GM21360 (cell line): ENCODE results near the gene ROPN1.
"Not testable (repeated sequence)": the region's sequence is repeated elsewhere in the genome, so short reads cannot be mapped to it uniquely, and the experiment has no call there.

Source experiments
- ATAC-seq: cut with Tn5 transposase; IDR thresholded peaks from one replicate; pipeline ENCODE4 v1.9.1; 2021; ENCODE audit warnings: mild to moderate bottlenecking, moderate library complexity; ENCODE audit not compliant: unreplicated experiment

Gene ROPN1

DNA sequence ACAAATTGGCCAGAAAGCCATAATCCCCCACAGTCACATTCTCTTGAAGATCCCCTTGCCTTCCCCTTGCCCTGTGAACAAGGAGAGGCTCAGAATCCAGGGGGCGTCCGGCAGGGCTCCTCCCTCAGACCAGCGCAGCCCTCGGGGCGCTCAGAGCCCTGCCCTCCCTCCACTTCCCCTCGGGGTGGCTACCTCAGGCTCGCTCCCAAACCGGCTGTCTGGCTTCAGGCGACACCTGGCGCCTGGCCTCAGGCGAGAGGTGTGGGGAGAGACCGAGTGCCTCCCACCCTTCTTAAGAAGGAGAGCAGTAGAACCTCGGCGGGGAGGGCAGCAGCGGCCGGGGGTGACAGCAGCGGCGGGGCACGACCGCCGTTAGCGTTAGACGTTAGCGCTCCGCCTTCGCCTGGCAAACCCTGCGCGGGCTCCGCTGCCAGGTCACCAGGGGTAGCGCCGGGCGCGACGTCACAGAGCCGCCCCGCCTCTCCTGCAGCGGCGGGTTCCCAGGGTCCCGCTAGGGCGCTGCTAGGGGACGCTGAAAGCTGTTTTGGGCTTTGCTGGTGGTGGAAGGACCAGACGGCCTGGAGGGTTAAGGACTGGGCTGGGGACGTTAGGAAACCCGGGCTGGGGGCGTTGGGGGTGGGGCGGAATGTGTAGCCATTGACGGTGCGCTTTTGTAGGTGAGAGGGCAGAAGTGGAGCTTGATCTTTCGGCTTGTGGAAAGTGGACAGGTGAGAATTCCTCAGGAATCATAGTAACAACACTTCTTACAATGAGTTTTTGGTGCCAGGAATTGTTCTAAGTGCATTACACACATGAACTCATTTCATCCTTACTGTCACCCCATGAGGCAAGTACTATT lies at the start of gene ROPN1:
Gene ROPN1 (minus strand): TSS at position 395 of the 859 bp plus-strand sequence. CDS start 11,643 bp downstream, outside the sequence.
- not testable (repeated sequence) for ATAC-seq

DNA sequence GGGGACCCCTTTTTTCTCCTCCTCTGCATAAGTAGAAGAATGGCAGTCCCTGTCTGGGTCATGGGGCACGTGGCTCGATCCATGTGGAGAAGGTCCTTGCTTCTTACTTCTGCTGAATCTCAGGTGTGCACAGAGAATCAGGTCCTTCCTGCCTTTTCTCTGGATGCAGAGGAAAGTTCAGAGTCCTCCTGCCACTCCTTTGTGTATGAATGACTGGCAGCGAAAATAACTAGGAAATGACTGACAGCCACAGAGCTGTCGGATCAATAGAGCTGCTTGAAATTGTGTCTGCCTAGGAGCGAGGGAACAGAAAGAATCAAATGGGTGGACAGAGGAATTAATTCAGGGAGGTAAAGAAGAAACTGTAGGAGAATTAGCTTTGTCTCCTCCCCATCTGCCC lies 49.6 kb upstream of the ROPN1 start:
- no peak for ATAC-seq

DNA sequence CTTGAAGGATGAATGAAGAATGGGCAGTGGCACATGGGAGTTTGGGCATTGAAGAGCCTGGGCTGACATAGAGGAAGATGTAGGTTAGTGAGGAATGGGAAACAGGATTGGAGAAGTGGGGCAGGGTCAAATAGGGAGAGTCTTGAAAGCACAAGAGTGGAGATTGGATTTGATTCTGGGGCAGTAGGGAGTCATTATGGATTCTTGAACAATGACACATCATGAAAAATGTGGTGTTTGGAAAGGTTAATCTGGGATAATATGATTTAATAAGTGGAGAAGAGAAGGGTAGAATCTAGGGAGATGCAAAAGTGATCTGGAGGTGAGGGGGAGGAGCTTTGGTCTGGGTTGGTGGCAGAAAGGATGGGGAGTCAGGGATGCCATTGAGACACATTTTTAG lies 45.4 kb upstream of the ROPN1 start:
- ATAC-seq = no peak

DNA sequence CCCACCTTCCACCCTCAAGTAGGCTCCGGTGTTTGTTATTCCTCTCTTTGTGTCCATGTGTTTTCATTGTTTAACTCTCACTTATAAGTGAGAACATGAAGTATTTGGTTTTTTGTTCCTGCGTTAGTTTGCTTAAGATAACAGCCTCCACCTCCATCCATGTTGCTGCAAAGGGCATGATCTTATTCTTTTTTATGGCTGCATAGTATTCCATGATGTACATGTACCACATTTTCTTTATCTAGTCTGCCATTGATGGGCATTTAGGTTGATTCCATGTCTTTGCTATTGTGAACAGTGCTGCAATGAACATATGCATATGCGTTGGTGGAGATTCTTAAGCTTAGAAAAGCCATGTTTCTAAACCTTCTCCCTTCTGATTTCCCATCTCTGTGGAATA lies 44.3 kb upstream of the ROPN1 start:
- ATAC-seq = not testable (repeated sequence)

DNA sequence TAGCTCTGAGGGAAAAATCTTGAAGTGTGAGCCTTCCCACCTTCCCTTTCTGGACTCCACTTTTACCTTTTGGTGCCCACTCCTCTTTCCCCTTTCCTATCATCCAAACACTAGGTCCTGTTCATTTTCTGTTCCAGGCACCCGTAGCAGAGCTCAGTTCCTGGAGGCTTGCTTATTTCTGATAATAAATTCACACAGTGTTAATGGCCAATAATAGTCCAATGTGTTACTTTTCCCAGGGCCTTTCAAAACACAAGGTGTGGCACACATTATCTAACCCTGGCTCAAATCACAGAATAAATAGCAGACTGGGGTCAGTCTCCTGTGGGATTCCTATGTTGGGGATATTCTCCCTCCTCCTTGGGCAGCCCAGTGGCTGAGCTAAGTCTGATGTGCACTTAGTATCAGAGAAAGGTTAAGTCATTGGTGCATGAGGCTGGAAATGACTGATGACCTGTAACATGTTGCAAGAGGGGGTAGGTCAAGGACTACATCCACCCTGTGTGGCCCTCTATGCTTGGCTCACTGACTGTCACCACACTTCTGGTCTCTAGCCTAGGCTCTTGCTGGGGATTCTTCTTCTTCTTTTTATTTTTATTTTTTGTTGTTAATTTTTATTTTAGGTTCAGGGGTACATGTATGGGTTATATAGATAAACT lies 43.7 kb upstream of the ROPN1 start:
- ATAC-seq = no peak

DNA sequence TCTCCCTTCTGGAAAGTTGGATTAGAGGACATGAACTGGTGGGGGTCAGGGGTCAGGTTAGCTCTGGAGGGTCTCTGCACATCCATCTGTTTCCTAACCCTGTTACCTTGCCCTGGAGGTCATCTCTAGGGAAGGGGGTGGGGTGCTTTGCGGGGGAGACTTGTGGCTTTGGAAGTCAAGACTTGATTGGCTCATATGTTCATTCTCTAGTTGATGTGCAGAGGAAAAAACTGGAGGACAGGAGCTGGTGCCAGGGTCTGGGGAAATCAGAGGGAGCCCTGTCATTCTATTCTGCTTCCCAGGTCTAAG lies 42.9 kb upstream of the ROPN1 start:
- ATAC-seq = no peak

DNA sequence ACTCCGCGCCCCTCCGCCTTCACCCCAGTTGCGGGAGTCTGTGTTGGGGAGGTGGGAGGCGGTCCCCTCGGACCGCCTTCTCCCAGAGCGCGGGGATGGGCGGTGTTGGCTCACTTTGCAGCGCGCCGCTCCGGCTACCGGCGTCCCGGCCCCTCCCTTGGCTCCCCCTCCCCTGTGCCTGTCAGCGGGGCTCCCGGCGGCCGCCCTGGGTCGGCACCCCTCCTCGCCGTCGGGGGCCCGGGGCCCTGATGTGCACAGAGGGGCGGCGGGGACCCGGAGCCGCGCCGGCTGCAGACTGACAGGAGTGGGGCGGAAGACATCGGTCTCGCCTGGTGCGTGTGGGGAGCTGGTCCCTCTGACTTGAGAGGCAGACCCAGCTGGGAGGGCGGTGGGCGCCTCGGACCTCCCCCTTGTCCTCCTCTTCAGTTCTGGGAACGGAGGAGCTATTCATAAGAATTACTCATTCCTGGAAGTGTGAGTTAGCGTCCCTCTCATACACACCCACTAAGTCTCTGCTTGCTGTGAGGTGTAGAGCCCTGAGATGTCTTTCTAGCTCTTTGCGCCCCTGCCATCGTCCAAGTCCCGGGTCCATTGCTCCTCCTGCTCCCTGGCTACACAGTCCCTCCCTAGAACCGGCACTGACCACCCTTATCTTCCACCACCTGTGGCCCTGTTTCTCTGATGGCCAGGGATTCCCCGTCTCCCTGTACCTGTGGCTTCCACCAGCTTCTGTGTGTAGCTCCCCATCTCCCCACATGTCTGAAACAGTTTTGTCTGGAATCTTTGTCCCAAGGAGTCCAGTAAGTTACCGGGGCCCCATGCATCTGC lies 42.3 kb upstream of the ROPN1 start:
- no peak for ATAC-seq

DNA sequence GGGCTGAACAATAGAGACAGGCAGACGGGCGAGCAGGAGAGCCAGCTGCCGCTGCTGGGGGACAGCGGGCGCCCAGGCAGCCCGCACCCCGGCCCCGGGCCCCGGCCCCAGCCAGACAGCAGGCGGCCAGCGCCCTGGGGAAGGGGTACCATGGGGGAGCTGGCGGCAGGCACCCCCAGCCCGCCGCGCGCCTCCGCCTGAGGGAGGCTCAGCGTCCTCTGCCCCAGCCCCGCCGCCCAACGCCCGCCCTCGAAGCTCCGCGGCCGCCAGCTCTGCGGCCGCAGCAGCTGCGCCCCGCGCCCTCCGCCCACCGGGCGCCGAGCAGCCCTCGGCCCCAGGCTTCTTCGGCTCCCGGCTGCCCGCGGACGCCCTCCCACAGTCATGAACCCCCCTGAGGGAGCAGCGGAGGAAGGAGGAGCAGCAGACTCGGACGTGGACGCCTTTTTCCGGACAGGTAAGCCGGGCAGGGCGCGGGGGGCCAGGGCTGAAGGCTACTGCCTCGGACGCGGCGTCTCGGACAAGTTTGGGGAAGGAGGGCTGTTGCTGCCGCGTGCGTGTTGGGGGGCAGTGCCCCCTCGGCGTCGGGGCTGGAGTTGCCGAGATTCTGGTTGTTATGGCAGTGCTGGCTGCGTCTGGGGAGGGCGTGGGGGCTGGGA lies 41.6 kb upstream of the ROPN1 start, which contains the start of gene KALRN:
Gene KALRN (plus strand): TSS at position 10 of the 656 bp plus-strand sequence.
- peak; percentile 34 for ATAC-seq

DNA sequence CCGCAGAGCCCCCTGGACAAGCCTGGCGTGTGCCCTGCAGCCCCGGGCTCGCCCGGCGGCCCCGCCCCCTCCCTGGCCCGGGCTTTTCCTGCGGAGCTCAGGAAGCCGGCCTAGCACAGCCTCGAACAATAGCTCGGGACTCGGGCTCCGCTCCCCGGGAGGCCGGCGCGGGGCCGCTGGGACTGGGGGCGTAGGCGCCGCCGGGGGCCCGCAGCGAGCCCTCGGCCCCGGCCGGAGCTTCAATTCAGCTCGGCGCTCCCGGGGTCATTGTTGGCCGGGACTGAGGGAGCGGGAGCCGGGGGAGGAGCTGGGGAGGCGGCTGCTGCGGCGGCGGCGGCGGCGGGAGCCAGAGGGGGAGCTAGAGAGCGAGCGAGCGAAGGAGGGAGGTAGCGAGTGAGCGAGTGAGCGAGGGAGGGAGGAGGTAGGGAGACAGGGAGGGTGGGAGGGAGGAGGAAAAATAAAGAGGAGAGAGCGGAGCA lies 41.0 kb upstream of the ROPN1 start:
- ATAC-seq = peak; percentile 63

DNA sequence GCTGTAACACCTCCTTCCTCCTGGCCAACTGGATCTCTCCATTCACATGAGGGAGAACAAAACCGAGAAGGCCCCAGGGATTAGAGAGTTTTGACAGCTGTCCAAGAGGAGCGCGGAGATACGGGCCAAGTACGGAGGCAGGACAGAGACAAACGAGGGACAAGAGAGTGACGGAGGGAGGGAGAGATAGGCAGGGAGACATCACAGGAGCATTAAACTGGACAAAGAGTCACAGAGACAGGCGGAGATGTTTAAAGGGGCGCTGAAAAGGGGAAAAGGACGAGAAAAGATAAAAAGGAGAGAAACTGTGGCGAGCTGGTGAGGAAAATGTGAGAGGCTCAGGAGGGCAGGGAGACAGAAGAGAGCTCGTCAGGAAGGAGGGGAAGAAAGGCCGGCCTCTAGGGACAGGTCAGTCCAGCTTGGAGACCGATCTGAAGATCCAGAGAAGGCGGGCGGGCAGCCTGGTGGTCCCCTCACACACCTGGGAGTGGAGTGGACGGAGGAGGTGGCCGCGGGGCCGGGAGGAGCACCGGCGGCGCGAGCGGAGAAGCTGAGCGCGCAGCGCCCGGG lies 40.5 kb upstream of the ROPN1 start:
- no peak for ATAC-seq

DNA sequence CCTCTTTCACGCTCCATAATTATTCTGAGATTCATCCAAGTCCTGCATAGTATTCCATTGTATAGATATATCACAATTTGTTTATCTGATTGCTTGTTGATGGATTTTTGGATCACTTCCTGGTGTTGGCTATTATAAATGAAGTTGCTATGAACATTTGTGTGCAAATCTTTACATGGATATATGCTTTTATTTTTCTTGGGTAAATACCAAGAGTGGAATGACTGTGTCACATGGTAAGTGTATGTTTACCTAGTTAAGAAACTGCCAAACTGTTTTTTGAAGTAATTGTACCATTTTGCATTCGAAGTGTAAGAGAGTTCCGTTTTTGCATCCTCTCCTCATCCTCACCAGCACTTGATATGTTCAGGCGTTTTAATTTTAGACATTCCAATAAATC lies 34.6 kb upstream of the ROPN1 start:
- ATAC-seq = no peak

DNA sequence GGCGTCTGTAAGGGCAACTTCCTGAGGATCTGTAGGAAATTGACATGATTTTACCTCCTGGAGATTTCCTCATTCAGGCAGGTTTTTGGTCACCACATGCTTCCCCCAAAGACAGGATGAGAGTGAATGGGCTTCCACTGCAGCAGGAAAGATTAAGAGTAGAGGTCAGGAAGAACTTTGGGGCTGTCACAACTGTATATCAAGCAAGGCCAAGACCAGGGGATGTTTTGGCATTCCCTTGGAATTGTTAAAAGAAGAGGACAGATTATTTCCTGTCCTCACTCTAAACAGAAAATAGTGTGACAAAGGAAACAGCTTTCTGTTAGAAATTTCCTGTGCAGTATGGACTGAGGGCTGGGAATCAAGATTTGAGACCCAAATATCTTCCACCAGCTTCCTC lies 31.6 kb upstream of the ROPN1 start:
- not testable (repeated sequence) for ATAC-seq

DNA sequence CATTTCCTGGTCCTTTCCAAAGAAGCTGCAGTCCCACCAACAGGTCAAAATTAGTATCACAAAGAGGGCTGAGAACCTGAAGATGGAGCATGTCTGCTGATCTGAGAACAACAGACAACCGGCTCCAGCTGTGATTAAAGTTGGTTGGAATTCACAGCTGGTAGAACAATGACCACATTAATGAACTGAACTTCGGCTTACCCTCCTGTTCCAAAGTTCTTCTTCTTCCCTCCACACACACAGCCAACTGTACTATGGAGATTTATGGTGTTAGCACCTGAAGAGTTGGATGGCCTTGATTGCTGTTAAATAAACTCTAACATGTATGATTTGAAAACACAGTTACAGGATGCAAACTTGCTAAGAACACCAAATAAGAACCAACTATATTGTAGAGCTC lies 27.4 kb upstream of the ROPN1 start:
- no peak for ATAC-seq

DNA sequence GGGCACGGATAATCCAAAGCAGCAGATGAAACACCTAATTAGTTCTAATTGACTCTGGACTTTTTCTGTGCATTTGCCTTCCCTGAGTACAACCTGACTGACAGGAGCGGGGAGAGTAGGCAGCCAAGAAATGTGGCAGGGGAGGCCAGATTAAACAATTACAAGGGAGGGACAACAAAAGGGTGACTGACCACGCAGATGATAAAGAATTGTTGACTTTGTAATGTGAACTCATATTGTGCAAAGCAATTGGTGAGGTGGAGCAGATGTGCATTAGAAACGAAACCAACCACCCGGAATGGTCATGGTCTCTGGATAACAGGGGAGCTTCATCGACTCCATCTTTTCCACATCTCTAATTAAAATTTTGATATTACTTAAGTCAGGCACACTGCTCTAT lies 25.6 kb upstream of the ROPN1 start:
- not testable (repeated sequence) for ATAC-seq

DNA sequence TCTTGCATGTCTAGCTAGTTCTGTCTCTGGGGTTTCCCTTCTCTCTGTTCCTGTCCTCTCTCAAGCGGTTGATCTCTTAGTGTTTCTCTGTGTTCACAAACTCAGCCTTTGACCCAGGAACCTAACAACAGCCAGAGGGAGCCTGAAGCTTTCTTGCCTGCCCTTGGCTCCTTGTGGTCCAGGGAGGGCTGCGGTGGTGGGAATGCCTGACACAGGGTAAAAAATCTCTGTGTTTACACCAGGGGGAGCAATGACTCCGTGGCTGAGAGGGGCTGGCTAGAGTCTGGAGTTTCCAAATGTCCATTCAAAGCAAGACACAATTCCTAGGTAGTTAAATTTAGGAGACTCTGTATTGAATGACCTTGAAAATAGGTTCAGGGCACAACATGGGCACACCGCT lies 24.6 kb upstream of the ROPN1 start:
- ATAC-seq = not testable (repeated sequence)

DNA sequence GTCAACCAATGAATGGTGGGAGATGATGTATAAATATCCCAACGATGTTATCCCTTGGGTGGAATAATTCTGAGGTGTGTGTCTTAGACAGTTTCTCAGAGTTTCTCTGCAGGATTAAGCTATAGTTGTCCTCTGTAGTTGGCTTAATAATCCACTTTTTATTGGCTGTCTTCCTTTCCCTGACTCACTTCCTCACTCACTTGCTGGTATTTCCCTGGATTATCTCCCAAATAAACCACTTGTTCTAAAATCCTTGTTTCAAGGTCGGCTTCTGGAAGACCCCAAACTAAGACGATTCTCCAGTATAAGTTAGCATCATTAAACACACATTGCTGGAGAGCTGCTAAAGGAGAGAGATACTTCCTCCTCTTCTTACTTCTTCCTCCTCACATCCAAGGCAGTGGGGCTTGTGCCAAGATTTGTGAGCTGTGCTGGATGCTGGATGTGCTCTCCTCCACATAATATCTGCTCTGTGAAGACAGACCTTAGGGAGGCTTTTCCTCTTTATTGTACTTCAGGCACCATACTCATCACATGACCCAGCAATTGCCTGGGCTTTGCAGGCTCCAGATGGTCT lies 22.5 kb upstream of the ROPN1 start:
- no peak for ATAC-seq

DNA sequence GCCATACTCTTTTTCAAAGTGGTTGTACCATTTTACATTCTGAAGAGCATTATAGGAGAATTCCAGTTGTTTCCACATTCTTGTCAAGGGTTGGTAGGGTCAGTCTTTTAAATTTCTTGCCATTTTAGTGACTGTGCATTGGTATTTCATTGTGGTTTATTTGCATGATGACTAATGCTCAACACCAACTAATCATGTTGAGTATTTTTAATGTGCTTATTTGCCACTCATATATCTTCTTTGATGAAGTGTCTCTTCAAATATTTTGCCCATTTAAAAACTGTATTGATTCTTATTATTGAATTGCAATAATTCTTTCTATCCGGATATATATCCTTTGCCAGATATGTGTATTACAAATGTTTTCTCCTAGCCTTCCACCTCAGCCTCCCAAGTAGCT lies 16.4 kb upstream of the ROPN1 start:
- not testable (repeated sequence) for ATAC-seq

DNA sequence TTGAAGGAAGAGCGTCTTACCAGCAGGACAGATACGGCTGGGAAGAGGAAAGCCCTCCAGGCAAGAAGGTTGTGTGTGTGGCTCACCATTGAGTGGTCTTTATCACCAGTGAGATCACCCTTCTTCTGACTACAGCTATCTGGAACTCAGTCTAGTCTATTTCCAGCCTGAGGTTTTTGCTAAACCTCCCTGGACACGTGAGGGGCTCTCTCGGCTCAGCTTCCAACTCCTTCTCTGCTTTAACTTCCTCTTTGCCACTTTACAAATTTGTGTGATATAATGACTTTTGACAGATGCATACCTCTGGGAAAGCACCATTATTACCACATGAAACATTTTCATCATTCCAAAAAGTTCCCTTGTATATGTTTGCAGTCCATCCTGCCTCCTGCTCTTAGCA lies 15.3 kb upstream of the ROPN1 start:
- ATAC-seq = no peak

DNA sequence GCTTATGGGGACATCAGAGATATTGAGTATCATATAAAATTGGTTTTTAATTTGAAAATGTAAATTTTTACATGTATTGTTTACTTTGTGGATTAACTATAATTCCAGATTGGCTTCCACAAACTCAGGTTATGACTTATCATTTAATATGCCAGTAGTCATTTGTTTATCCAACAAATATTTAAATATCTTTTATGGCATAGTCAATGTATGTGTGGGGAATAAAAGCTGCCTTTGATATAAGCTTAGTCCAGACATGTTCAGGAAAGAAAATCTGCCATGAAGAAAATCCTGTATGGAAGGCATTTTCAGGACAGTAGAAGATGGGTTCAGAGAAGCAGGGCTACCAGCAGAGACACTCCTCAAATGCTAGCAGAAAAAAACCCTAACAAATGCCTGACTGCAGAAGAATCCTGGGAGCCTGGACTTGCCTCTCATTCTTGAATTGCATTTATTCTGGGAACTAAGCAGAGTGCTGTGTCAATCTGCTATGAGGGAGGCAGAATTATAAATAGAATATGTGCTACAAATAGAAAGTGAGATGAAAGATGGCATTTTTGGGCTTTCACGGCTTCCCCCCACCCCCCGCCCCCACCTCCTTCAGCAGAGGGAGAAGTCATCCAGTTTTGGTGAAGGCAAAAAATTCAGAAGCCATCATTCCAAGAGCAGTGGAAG lies 10.6 kb upstream of the ROPN1 start:
- not testable (repeated sequence) for ATAC-seq

DNA sequence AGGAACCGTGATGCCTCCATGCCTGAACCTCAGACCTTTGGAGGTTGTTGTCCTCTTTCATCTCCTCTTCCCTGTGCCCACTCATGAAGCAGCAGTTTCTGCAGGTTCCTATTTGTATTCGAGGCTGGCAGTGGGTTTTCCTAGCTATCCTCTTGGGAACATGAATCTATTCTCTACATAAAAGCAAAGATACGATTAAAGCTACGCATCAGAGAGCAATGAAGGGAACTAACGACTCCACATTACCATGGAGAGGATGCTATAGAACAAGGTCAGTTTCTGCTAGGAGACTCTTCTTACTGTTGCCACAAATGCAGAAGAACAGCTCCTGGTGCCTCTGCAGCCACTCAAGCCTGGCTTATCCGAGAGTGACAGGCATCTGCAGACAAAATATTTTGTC lies 9.4 kb upstream of the ROPN1 start:
- not testable (repeated sequence) for ATAC-seq
